ENCODE data around the gene ARL5B. TPM values are rescaled to one million over a fixed set of nuclear protein-coding genes. Genes with fewer than 3 reads are reported as not detected.
"Not testable (repeated sequence)": the region's sequence is repeated elsewhere in the genome, so short reads cannot be mapped to it uniquely, and the experiment has no call there.

Gene ARL5B
- total RNA-seq = 16.8 TPM
- long read RNA-seq, full-length matches to known transcripts = 2 of 4 reads
- long read RNA-seq, partial matches to known transcripts = 1 of 4 reads
- long read RNA-seq, other reads (novel, unspliced or antisense) = 1 of 4 reads

- DNase-seq (ENCODE audit: low spot score) = peak; percentile 99
Measured at GRCh38 chr10:18659125-18659818, at the start of gene ARL5B. TSS of gene ARL5B (plus strand) at chr10:18659431. CDS start at chr10:18659638, 207 bp downstream.

- DNase-seq (ENCODE audit: low spot score) = no peak
Measured at GRCh38 chr10:18610517-18610916, 48.7 kb upstream of the ARL5B start.

- no peak for DNase-seq (ENCODE audit: low spot score)
Measured at GRCh38 chr10:18611168-18611567, 48.1 kb upstream of the ARL5B start.

GRCh38 chr10:18615618-18616017 is 43.6 kb upstream of the ARL5B start:
- no peak for DNase-seq (ENCODE audit: low spot score)

GRCh38 chr10:18616337-18616736 is 42.9 kb upstream of the ARL5B start:
- no peak for DNase-seq (ENCODE audit: low spot score)

GRCh38 chr10:18619016-18619415 is 40.2 kb upstream of the ARL5B start:
- no peak for DNase-seq (ENCODE audit: low spot score)

GRCh38 chr10:18620856-18621255 is 38.4 kb upstream of the ARL5B start:
- DNase-seq (ENCODE audit: low spot score) = no peak

GRCh38 chr10:18623671-18624070 is 35.6 kb upstream of the ARL5B start:
- not testable (repeated sequence) for DNase-seq (ENCODE audit: low spot score)

GRCh38 chr10:18625886-18626285 is 33.3 kb upstream of the ARL5B start:
- no peak for DNase-seq (ENCODE audit: low spot score)

- DNase-seq (ENCODE audit: low spot score) = not testable (repeated sequence)
Measured at GRCh38 chr10:18627452-18628018, 31.7 kb upstream of the ARL5B start.

GRCh38 chr10:18632500-18632899 is 26.7 kb upstream of the ARL5B start:
- not testable (repeated sequence) for DNase-seq (ENCODE audit: low spot score)

GRCh38 chr10:18635995-18636394 is 23.2 kb upstream of the ARL5B start:
- DNase-seq (ENCODE audit: low spot score) = no peak

GRCh38 chr10:18637400-18637799 is 21.8 kb upstream of the ARL5B start:
- not testable (repeated sequence) for DNase-seq (ENCODE audit: low spot score)

GRCh38 chr10:18639719-18640118 is 19.5 kb upstream of the ARL5B start:
- DNase-seq (ENCODE audit: low spot score) = not testable (repeated sequence)

GRCh38 chr10:18647151-18647550 is 12.1 kb upstream of the ARL5B start:
- no peak for DNase-seq (ENCODE audit: low spot score)

- no peak for DNase-seq (ENCODE audit: low spot score)
Measured at GRCh38 chr10:18647945-18648344, 11.3 kb upstream of the ARL5B start.

GRCh38 chr10:18649364-18649959 is 9.8 kb upstream of the ARL5B start:
- DNase-seq (ENCODE audit: low spot score) = no peak

- DNase-seq (ENCODE audit: low spot score) = no peak
Measured at GRCh38 chr10:18650404-18650997, 8.7 kb upstream of the ARL5B start.

- DNase-seq (ENCODE audit: low spot score) = peak; percentile 95
Measured at GRCh38 chr10:18651324-18652007, 7.8 kb upstream of the ARL5B start, which contains the start of gene NSUN6. TSS of gene NSUN6 (minus strand) at chr10:18651587. CDS start at chr10:18651203, 384 bp downstream.

- no peak for DNase-seq (ENCODE audit: low spot score)
Measured at GRCh38 chr10:18653112-18653511, 6.1 kb upstream of the ARL5B start.

GRCh38 chr10:18656724-18657123 is 2.5 kb upstream of the ARL5B start:
- DNase-seq (ENCODE audit: low spot score) = no peak

Data from mesenteric fat pad (tissue), 1 donor.